Measurements from ENCODE around the gene TNRC6C. TPM values are rescaled to one million over a fixed set of nuclear protein-coding genes. Genes with fewer than 3 reads are reported as not detected.

Gene TNRC6C
- total and polyA plus RNA-seq, 9 of the 15 experiments (the other 6 are each of a cell fraction or from before 2014, with no cell fraction given) = 0.20 to 4.9 (median 2.3) TPM

- H3K4me1 ChIP-seq (replicated peaks in 1 of 2; ENCODE audit: control insufficient read depth in 2 of 2, insufficient read depth in 2 of 2, low read length in 2 of 2) = peaks cover 0 to 3% of the 10 kb centered on the region in 2 experiments; a peak in 1 of 5 replicates
- 69% methylated on average over 5 of the region's 5 CpGs for WGBS (ENCODE audit: insufficient coverage, low coverage, missing lambda C conversion rate)
- POLR2A ChIA-PET = interaction anchor here (1.2 kb wide), 1 partner anchor 10 kb away, joined by 3 read pairs; no protein-coding TSS in a partner anchor
- TF ChIP-seq FOXK2 (conservative IDR thresholded peaks at IDR 0.05 in 1 of 2, IDR thresholded peaks at IDR 0.05 in 1 of 2; ENCODE audit: low read depth in 2 of 2) (no peak), XRCC3 (IDR thresholded peaks at IDR 0.05) (no peak), ERF (CRISPR knock-in tag; IDR thresholded peaks at IDR 0.05) (no peak), TRIM28 (IDR thresholded peaks at IDR 0.05) (no peak), ZNF57 (CRISPR knock-in tag; IDR thresholded peaks at IDR 0.05) (no peak), GATAD2A (IDR thresholded peaks at IDR 0.05) (no peak), ZBTB5 (IDR thresholded peaks at IDR 0.05) (no peak), MECOM (CRISPR knock-in tag; IDR thresholded peaks at IDR 0.05) (no peak), RBBP5 (IDR thresholded peaks at IDR 0.05; ENCODE audit: borderline replicate concordance, insufficient read depth, low read length, poor library complexity, severe bottlenecking) (no peak), HNRNPH1 (optimal IDR thresholded peaks at IDR 0.05; ENCODE audit: low read depth, low read length) (no peak), RBM14 (IDR thresholded peaks at IDR 0.05; ENCODE audit: borderline replicate concordance, insufficient read depth, low read depth, low read length) (no peak), ZNF239 (CRISPR knock-in tag; IDR thresholded peaks at IDR 0.05) (no peak), E4F1 (CRISPR knock-in tag; IDR thresholded peaks at IDR 0.05; ENCODE audit: borderline replicate concordance) (no peak), ARNT (IDR thresholded peaks at IDR 0.05) (no peak), CREB5 (CRISPR knock-in tag; IDR thresholded peaks at IDR 0.05) (no peak), PTRF (tag; IDR thresholded peaks at IDR 0.05) (no peak), SAFB (IDR thresholded peaks at IDR 0.05; ENCODE audit: borderline replicate concordance, low read depth, low read length) (no peak)
- CTCF ChIA-PET (ENCODE audit: low intra/inter-chr PET ratio) = no interaction called here
- H3K79me2 ChIP-seq (ENCODE audit: control insufficient read depth, insufficient read depth, low read length) = no peaks in the 10 kb centered on the region
- no peak for DNase-seq (ENCODE audit: extremely low read depth in 1 of 4, low spot score in 3 of 4)
- H3K27ac ChIP-seq (ENCODE audit: extremely low read depth, low read depth, low read length) = no peak overlapping the region
- in situ Hi-C loops (cut with MboI) (no loop called here), intact Hi-C loops (cut with micrococcal nuclease) (no loop called here)
- no peaks in the 10 kb centered on the region for H4K20me1 ChIP-seq (replicated peaks; ENCODE audit: control insufficient read depth, insufficient read depth, low read length)
- no peaks in the 10 kb centered on the region for H3K9me1 ChIP-seq (ENCODE audit: control insufficient read depth, insufficient read depth, low read length)
- H3K9ac ChIP-seq (ENCODE audit: insufficient read depth in 1 of 2, low read depth in 2 of 2, low read length in 2 of 2) = no peak overlapping the region
- ATAC-seq = no peak
- no peaks in the 10 kb centered on the region for H3K9me3 ChIP-seq (replicated peaks; ENCODE audit: control insufficient read depth, insufficient read depth, low read depth, low read length)
- BruUV-seq (replicated peaks) = no TSS peak
- H2AFZ ChIP-seq (ENCODE audit: low read depth, low read length) = no peak overlapping the region
- no peaks in the 10 kb centered on the region for H3K27me3 ChIP-seq (ENCODE audit: control insufficient read depth in 2 of 2, insufficient read depth in 2 of 2, low read length in 2 of 2)
- no peak overlapping the region for H3K4me2 ChIP-seq (ENCODE audit: insufficient read depth, low read length)
- peaks cover 43% of the 10 kb centered on the region; the same call in 2 of the 3 replicates for H3K36me3 ChIP-seq (ENCODE audit: control insufficient read depth, insufficient read depth, low read length)
- no peak for FAIRE-seq
- no peak overlapping the region for H3K4me3 ChIP-seq
These were observed 117.0 kb downstream of the TNRC6C start for GRCh38 chr17:78075545-78075944.
